MV-4-11 (cell line): ENCODE data around the gene ZSWIM3.
"Not testable (repeated sequence)": the region's sequence is repeated elsewhere in the genome, so short reads cannot be mapped to it uniquely, and the experiment has no call there.

Experiments used
- DNase-seq: peaks from one replicate; lab custom pipeline; 2025; lab: John Stamatoyannopoulos, UW

The ZSWIM3 gene

GRCh38 chr20:45857114-45857881 is at the start of gene ZSWIM3, which contains the start of gene ACOT8:
ZSWIM3 (plus strand) TSS chr20:45857614; CDS start chr20:45857826, 212 bp downstream.
ACOT8 (minus strand) TSS chr20:45857392; CDS start chr20:45857315, 77 bp downstream.
- DNase-seq = peak; percentile 100

- DNase-seq = no peak
Measured at GRCh38 chr20:45810191-45810970, 47.0 kb upstream of the ZSWIM3 start.

- DNase-seq = peak; percentile 100
Measured at GRCh38 chr20:45812157-45813005, 45.0 kb upstream of the ZSWIM3 start, which contains the start of gene UBE2C. UBE2C (plus strand) TSS chr20:45812644; CDS start chr20:45812696, 52 bp downstream.

- DNase-seq = no peak
Measured at GRCh38 chr20:45813006-45813340, 44.4 kb upstream of the ZSWIM3 start.

- no peak for DNase-seq
Measured at GRCh38 chr20:45813489-45813888, 43.9 kb upstream of the ZSWIM3 start.

DNA sequence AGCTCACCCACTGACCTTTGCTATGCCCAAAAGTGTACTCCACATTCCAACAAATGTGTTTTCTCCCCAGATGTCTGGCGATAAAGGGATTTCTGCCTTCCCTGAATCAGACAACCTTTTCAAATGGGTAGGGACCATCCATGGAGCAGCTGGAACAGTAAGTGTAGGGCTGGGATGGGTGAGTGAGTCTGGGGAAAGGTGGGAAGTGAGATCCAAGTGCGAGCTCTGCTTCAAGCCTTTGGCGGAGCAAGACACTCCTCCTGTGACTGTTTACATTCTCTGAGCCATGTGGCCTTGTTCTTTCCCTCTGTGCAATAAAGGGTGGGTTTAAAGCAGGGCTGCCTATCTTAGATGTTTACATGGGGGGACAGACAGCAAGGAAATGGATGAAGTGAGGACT is 43.1 kb upstream of the ZSWIM3 start:
- DNase-seq = no peak

GRCh38 chr20:45816951-45817350 is 40.5 kb upstream of the ZSWIM3 start:
- DNase-seq = no peak

DNA sequence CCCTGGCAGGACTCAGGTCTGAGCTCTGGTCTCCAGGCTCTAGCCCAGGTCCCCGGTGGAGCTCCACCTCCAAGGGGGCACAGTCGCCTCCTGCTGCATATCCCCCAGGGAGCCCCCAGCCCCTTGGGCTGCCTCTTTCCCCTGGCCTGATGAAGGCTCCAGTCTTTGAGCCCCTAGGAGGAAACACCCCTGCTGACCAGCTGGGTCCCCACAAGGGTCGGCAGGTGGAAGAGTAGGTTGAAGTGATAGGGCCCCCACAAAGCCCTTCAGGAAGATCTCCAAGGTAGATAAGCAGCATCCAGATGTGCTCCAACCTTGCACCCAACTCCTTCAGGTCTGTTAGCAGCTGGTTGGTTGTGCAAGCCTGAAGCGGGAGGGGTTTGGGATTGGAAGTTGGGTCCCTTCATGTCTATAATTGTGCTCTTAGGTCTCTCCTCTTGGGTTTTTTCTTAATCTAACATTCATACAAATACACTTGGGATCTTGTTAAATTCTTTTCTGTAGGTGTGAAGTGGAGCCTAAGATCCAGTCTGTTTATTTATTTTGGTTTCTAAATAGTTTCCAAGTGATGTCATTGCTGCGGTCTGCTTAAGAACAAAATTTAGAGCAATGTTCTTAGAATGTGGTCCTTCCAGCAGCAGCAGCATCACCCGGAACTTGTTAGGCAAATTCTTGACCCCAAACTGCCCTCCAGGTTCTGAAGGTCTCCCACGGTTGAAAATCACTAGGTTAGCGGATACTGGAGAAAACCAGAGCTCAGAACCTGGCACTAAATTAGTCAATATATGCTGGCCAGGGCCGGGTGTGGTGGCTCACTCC is 39.8 kb upstream of the ZSWIM3 start:
- DNase-seq = no peak

DNA sequence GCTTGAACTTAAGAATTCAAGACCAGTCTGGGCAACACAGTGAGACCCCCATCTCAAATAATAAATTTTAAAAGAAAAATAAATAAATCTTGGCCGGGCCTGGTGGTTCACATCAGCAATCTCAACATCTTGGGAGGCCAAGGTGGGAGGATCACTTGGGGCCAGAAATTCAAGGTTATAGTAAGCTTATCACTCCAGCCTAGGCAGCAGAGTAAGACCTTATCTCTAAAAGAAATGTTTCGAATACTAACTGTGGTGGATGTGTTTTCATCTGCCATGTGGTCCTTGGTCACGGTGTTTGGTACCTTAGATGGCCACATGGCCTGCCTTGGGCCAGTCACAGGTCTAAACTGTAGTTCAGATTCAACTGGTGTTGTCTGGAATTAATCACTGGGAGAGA is 39.2 kb upstream of the ZSWIM3 start:
- DNase-seq = no peak

DNA sequence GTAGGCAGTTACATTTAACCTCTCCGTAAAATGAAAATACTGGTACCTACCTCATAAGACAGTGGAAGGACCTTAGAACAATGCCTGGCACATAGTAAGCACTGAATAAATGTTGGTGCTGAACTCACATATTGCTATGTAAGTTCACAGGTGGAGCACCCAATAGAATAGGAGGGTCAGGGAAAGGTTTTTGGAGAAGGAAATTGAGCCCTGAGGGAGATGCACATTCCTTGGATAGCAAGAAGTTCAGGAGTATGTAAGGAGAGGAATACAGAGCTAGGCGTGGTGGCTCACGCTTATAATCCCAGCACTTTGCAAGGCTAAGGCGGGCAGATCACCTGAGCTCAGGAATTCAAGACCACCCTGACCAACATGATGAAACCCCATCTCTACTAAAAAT is 37.9 kb upstream of the ZSWIM3 start:
- no peak for DNase-seq

GRCh38 chr20:45821947-45822346 is 35.5 kb upstream of the ZSWIM3 start:
- DNase-seq = no peak

DNA sequence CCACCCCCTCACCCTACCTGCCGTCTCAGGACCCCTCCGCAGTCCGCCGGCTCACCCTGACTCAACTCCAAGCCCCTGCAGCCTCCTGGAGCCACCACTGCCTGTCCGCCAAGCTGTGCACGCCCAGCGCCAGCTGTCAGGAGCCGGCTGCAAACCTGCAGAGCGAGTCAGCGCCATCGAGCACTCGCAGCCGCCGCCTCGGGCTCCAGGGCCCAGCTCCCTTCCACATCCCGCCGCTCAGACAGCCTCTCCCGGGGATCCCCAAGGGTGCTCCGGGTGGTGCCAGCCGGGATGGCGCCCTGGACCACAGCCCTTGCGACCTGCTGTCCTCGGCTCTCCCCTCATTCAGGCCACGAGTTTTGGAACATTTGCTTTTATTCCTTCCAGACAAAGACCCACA is 34.6 kb upstream of the ZSWIM3 start:
- no peak for DNase-seq

GRCh38 chr20:45823949-45824835 is 33.2 kb upstream of the ZSWIM3 start:
- no peak for DNase-seq

DNA sequence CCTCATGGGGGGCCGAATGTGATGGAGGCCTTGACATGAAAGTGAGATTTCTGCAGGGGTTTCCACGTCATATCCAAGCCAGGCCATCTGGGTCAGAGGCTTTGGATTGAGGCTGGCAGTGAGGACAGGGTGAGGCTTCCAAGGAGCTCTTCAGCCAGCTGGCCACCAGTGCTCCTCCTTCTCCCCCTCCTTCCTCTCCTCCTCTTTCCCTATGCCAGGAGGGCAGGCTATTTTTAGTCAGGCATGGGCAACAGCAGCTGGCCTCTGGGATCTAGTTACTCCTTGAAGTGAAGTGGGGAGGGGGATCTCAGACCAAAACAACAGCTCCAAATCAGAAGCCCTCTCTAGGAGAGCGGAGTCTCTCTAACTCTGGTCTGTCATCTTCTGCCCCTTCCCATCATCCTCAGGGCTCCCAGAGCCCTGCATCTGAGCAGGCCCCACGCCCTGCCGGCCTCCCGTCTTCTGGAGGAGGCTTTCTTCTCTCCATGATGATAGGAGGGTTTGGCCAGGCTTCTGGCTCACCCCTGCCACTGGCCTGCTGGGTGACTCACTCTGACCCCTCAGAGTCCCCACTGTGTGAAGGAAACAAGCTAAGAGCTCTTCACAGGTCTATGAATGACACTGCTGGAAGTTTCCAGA is 30.9 kb upstream of the ZSWIM3 start:
- DNase-seq = no peak

DNA sequence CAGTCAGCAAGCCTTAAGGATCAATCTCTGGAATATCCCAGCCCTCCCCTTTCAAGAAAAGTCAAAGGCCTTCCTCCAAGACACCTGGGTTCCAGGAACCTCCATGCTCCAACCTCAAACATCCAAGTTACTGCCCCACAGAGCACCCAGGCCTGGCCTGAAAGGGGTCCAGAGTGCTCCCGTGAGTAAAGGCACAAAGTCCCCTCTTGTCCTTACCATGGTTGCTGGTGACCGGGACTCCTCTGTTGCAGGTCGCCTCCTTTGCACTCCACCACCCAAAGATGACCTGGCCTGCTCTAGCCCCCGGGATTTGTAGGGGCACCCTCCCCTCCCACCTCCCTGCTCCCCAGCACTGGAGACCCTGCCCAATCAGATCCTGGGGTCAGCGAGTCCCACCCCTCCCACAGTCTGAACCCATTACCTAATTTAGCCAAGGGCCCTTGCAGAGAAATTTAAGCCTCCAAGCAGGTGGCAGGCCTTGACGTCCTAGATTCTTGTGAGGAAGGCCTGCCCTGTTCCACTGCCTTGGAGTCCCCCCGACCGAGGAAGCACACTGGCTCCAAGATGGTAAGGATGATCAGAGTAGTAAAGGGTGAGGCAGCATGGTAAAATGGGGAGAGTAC is 30.3 kb upstream of the ZSWIM3 start, which contains the start of gene TNNC2:
TNNC2 (minus strand) TSS at position 283 of the 623 bp plus-strand sequence; CDS start at position 219, 64 bp downstream.
- no peak for DNase-seq

DNA sequence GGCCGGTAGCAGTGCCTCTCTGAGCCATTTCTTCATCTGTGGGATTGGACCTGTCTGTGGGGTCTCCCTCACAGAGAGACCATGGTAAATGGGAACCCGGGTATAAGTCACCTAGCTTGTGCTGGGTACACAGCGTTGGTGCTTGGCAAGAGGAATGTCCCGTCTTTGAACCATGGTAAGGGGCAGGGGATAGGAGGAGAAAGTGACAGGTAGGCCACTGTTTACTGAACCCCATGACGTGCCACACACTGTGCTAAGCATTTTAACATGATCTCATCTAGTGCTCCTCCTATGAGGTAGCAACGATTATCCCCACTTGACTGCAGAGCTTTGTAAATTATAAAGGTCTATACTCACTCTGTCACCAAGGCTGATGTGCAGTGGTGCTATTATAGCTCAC is 29.7 kb upstream of the ZSWIM3 start:
- no peak for DNase-seq

DNA sequence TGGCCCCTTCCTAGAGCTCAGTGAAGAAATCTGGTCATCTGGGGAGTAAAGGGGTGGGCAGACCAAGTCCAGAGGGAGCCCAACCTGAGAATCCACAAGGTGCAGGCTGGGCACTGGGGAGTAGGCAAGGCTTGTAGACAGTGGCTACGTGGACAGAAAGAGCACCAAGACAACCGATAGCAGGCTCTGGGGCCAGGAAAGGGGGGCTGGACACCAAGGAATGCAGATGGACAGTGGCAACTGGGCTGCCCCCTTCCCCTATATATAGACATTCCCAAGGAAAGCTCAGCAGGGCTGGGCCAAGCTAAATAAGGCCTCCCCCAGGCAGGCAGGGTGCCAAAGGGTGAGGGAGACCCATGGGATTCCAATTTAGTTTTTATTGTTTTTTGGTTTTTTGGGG is 28.8 kb upstream of the ZSWIM3 start:
- DNase-seq = no peak

GRCh38 chr20:45829673-45830106 is 27.7 kb upstream of the ZSWIM3 start:
- DNase-seq = not testable (repeated sequence)

DNA sequence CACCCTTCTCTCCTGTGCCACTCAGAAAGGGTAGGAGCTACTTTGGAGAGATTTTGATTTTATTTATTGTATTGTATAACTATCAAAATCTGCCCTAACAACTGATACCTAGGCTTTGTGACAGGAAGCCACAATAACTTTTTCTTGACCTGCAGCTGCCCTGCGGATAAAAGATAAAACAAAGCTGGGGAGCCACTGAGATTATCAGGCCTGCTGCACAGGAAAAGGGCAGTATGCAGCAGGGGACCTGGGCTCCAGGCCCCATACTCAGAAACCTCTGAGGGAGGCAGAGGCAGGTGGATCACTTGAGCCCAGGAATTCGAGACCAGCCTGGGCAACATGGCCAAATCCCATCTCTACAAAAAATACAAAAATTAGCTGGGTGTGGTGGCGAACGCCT is 24.8 kb upstream of the ZSWIM3 start:
- no peak for DNase-seq
